AG09309 (cell line): ENCODE results near the gene CCT3.
A peak's percentile ranks its signal among the peaks of the same experiment; 100 is the strongest.

Source experiments
- DNase-seq: peaks from one replicate; pipeline ENCODE4 v3.0.0-alpha.2; 2010; ENCODE audit warnings: low read depth
- H3K4me3 ChIP-seq: 2 replicates; pipeline ENCODE4 v1.5.1; 2011; ENCODE audit warnings: mild to moderate bottlenecking, low read depth, low read length, moderate library complexity; ENCODE audit not compliant: control insufficient read depth
- CTCF ChIP-seq: IDR thresholded peaks from 2 replicates; pipeline ENCODE4 v1.5.1; 2011; ENCODE audit warnings: mild to moderate bottlenecking, low read depth, low read length, inconsistent platforms; ENCODE audit not compliant: insufficient read depth, control insufficient read depth; ENCODE audit errors: missing control alignments

CCT3 gene

GRCh38 chr1:156368157-156368658 is 30.1 kb upstream of the CCT3 start:
- no peak for DNase-seq
- no peak overlapping the region for H3K4me3 ChIP-seq
- no peak for TF ChIP-seq CTCF

GRCh38 chr1:156367383-156368156 is 29.5 kb upstream of the CCT3 start:
- no peak for TF ChIP-seq CTCF
- no peak for DNase-seq
- H3K4me3 ChIP-seq: no peak overlapping the region

- H3K4me3 ChIP-seq: no peak overlapping the region
- no peak for DNase-seq
- no peak for TF ChIP-seq CTCF
Observed at GRCh38 chr1:156366378-156367166, 28.5 kb upstream of the CCT3 start.

- H3K4me3 ChIP-seq: no peak overlapping the region
- no peak for TF ChIP-seq CTCF
- DNase-seq: no peak
Observed at GRCh38 chr1:156365754-156366153, 27.7 kb upstream of the CCT3 start.

GRCh38 chr1:156360534-156360933 is 22.4 kb upstream of the CCT3 start:
- DNase-seq: no peak
- H3K4me3 ChIP-seq: no peak overlapping the region
- no peak for TF ChIP-seq CTCF

- peak; percentile 74 for TF ChIP-seq CTCF
- no peak overlapping the region for H3K4me3 ChIP-seq
- no peak for DNase-seq
Observed at GRCh38 chr1:156359973-156360372, 21.9 kb upstream of the CCT3 start.
